ENCODE results near the gene CHMP2A. TPM values are rescaled to one million over a fixed set of nuclear protein-coding genes. Genes with fewer than 3 reads are reported as not detected.
"Not testable (repeated sequence)": the region's sequence is repeated elsewhere in the genome, so short reads cannot be mapped to it uniquely, and the experiment has no call there.

CHMP2A gene
- total RNA-seq, 1 donor from 2014 or later = 105 TPM

DNA sequence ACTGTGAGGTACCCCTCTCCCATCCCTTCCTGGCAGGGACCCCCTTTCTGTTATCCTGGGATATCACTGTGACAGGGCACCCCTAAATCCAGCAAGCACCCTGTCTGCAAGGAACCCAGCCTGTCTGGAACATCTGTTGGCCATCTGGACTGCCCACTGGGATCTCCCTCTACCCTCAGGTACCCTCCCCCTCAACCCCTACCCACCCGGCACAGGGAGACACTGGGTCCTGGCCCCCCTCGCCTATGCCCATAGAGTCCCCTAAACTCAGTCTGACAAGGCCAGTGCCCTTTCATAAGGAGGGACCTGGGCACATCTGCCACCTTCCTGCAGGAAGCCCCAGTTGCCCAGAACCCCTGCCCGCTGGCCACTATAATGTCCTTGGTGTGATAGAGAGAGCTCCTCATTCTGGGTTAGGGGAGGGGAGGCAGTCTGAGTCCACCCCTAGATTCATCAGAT, 40.3 kb downstream of the CHMP2A start:
- peak overlapping the region; percentile 91 for H3K27ac Mint-ChIP-seq
- no peak for DNase-seq (ENCODE audit: low spot score)

DNA sequence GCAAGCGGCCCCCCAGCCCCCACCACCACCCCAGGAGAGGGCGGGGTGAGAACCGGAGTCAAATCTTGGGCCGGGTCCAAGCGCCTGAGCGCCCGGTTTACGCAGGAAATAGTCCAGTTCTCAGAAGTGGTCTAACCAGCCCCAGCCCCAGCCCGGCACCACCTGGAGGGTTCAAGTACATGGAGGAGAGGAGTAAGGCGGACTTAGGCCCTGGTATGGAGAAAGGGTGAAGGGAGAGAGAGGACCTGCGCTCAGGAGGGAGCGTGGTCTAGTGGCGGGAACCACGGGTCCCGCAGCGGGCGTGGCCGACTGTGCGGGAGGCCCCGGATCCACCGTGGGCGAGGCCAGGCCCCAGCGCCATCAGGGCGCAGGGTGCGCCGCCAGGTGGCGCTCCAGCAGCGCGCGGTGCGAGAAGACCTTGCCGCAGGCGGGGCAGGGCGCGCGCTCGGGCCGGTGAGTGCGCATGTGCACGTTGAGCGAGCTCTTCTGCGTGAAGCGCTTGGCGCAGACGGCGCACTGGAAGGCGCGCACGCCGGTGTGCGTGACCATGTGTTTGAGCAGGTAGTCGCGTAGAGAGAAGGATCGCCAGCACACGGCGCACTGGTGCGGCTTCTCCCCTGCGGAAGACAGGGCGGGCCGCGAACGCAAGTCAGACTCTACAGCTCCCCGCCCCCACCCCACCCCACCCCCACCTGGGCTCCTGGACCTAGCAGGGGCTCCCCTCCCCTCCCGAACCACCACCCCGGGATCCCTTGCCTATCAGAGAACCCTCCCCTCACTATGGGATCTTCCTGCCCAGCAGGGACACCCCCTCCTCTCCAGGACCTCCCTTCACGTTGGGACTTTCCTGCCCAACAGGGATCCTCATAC, 41.0 kb downstream of the CHMP2A start:
- Mint-ChIP-seq H3K4me3 (ENCODE audit: low read depth) (peak overlapping the region; percentile 88), H3K9me3 (no peaks in the 10 kb centered on the region), H3K36me3 (ENCODE audit: low read depth) (peaks cover 41% of the 10 kb centered on the region), H3K4me1 (ENCODE audit: low read depth) (peaks cover 26% of the 10 kb centered on the region), H3K27ac (peak overlapping the region; percentile 91), H3K27me3 (ENCODE audit: low read depth) (no peaks in the 10 kb centered on the region)
- intact Hi-C loops (cut with micrococcal nuclease) = loop anchor here (1.0 kb wide), 3 partner anchors 15 to 113 kb away; partner anchors contain the start of gene UBE2M
- DNase-seq (ENCODE audit: low spot score) = peak; percentile 95

More for the DNA sequence above, 40.3 kb downstream of the CHMP2A start:
- Mint-ChIP-seq H3K4me3 (ENCODE audit: low read depth) (peak overlapping the region; percentile 88), H3K4me1 (ENCODE audit: low read depth) (peaks cover 28% of the 10 kb centered on the region), H3K9me3 (no peaks in the 10 kb centered on the region), H3K27me3 (ENCODE audit: low read depth) (no peaks in the 10 kb centered on the region), H3K36me3 (ENCODE audit: low read depth) (peaks cover 45% of the 10 kb centered on the region)
- intact Hi-C loops (cut with micrococcal nuclease) = loop anchor here (1.0 kb wide), 3 partner anchors 15 to 113 kb away; partner anchors contain the start of gene UBE2M

DNA sequence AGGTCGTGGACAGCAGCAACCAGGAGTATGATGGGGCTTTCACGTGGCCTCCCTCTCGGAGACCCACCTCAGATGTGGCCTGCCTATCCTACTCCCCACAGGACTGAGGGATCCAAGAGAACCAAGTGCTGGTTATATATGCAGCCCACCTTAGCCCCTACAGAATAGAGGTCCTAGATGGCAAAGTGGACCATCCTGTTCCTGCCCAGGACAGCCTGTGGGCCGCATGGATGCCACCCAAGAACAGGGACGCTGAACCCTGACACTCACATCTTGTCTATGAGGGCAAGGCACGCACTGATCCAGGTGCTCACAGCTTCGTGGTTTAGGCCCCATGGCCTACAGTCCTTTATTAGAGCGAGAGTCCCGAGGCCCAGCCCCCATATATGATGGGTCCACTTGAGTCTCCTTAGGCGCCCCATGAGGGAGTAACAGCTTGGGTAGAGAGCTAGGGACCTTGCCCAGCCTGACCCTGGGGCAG, 41.7 kb downstream of the CHMP2A start:
- Mint-ChIP-seq H3K4me1 (ENCODE audit: low read depth) (peaks cover 23% of the 10 kb centered on the region), H3K36me3 (ENCODE audit: low read depth) (peaks cover 38% of the 10 kb centered on the region), H3K27me3 (ENCODE audit: low read depth) (no peaks in the 10 kb centered on the region), H3K27ac (peak overlapping the region; percentile 84), H3K9me3 (no peaks in the 10 kb centered on the region), H3K4me3 (ENCODE audit: low read depth) (peak overlapping the region; percentile 88)
- DNase-seq (ENCODE audit: low spot score) = no peak
- intact Hi-C loops (cut with micrococcal nuclease) = no loop called here

DNA sequence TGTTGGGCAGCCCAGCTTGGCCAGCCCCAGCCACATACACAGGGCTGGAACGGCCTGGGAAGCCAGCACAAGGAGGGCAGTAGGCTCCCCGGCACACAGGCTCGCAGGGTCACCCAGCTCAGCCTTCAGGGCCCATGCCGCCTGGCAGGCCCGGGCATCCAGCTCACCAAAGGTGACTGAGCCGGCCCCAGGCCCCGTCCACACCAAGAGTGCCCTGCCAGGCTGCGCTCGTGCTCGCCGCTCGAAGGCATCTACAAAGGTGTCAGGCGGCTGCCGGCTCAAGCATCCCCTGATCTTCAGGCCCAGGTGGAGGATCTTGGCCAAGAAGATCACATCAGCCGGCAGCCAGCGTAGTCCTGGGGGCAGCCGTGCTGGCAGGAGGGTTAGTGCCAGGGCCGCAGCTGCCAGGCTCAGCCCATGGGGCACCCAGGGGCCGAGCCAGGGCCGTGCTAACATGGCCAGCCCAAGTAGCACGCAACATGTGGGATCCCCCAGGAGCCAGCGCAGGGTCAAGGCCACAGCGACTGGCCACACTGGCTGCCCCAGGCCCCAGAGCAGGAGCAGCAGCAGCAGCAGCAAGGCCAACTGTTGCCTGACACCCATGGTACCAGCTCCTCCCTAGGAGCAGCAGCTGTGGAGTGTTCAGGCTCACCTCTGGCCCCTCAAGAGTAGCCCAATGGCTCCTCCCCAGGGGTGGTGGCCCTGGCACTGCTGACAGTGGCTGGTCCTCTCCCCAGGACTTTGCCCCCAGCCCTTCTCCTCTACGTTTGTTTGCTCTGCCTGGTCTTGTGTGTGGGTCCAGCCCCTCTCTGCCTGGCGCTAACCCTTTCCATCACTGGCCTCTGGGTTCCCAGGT, 43.3 kb downstream of the CHMP2A start, which contains the start of gene SLC27A5:
TSS of gene SLC27A5 (minus strand) at position 640 of the 856 bp plus-strand sequence. CDS start at position 603, 37 bp downstream.
- no peak for DNase-seq (ENCODE audit: low spot score)
- Mint-ChIP-seq H3K9me3 (peaks cover 8% of the 10 kb centered on the region), H3K36me3 (ENCODE audit: low read depth) (peaks cover 33% of the 10 kb centered on the region), H3K4me3 (ENCODE audit: low read depth) (no peak within 1 kb of the TSS), H3K27me3 (ENCODE audit: low read depth) (no peaks in the 10 kb centered on the region), H3K4me1 (ENCODE audit: low read depth) (peaks cover 17% of the 10 kb centered on the region), H3K27ac (no peak within 1 kb of the TSS)
- intact Hi-C loops (cut with micrococcal nuclease) = no loop called here

DNA sequence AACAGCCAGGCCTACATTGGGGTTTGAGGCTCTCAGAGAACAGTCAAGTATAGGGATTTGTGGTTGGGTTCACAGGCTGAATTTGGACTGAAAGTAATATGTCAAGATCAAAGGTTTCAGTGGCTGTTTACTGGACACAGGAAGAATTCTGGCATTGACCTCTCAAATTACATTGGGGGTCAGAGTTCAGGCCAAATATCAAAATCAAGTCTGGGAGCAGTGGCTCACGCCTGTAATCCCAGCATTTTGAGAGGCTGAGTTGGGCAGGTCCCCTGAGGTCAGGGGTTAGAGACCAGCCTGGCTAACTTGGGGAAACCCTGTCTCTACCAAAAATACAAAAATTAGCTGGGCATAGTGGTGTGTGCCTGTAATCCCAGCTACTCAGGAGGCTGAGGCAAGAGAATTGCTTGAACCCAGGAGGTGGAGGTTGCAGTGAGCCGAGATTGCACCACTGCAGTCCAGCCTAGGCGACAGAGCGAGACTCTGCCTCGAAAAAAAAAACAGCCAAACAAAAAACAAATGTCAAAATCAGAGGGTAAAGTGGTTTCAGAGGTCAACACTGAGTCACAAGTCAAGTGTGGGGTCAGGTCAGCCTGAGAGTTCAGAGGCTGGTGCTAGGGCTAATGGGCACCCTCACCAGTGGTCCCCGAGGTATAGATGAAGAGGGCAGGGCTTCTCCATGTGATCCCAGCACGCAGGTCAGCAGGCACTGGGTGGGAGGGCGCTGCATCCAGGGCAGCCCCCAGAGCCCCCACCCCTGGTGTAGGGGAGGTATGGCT, 44.6 kb downstream of the CHMP2A start:
- H3K36me3 Mint-ChIP-seq (ENCODE audit: low read depth) = peaks cover 20% of the 10 kb centered on the region
- intact Hi-C loops (cut with micrococcal nuclease) = no loop called here
- peaks cover 8% of the 10 kb centered on the region for H3K9me3 Mint-ChIP-seq
- no peaks in the 10 kb centered on the region for H3K27me3 Mint-ChIP-seq (ENCODE audit: low read depth)
- H3K4me3 Mint-ChIP-seq (ENCODE audit: low read depth) = no peak overlapping the region
- H3K27ac Mint-ChIP-seq = no peak overlapping the region
- DNase-seq (ENCODE audit: low spot score) = no peak
- peaks cover 10% of the 10 kb centered on the region for H3K4me1 Mint-ChIP-seq (ENCODE audit: low read depth)

DNA sequence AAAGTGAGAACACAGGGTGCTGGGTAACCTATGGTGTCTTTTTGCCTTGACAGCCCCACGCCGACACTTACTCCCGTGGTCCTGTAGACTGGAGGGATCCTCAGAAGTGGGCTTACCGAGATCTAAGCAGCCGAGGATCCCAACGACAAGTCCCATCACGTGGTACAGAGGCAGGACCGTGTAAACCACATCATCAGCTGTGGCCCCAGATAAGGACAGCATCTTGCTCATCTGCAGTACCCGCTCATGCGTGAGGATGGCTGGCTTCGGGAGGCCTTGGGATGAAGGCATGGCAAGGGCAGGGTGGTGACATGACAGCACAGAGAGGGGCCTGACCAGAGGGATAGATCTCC, 45.2 kb downstream of the CHMP2A start:
- H3K9me3 Mint-ChIP-seq = peaks cover 8% of the 10 kb centered on the region
- H3K27ac Mint-ChIP-seq = no peak overlapping the region
- no peak for DNase-seq (ENCODE audit: low spot score)
- no peaks in the 10 kb centered on the region for H3K27me3 Mint-ChIP-seq (ENCODE audit: low read depth)
- peaks cover 8% of the 10 kb centered on the region for H3K4me1 Mint-ChIP-seq (ENCODE audit: low read depth)
- intact Hi-C loops (cut with micrococcal nuclease) = no loop called here
- H3K36me3 Mint-ChIP-seq (ENCODE audit: low read depth) = peaks cover 16% of the 10 kb centered on the region
- no peak overlapping the region for H3K4me3 Mint-ChIP-seq (ENCODE audit: low read depth)

DNA sequence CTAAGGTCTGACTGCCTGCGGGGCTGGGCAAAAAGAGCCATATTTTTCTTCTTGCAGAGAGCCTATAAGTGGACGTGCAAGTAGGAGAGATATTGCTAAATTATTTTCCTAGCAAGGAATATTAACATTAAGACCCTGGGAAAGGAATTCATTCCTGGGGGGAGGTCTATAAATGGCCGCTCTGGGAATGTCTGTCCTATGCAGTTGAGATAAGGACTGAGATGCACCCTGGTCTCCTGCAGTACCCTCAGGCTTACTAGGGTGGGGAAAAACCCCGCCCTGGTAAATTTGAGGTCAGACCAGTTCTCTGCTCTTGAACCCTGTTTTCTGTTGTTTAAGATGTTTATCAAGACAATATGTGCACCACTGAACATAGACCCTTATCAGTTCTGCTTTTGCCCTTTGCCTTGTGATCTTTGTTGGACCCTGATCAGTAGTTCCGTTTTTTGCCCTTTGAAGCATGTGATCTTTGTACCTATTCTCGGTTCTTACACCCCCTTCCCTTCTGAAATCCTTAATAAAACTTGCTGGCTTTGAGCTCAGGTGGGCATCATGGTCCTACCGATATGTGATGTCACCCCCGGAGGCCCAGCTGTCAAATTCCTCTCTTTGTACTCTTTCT, 47.2 kb downstream of the CHMP2A start:
- H3K27ac Mint-ChIP-seq; H3K9me3 Mint-ChIP-seq; DNase-seq (ENCODE audit: low spot score); H3K4me1 Mint-ChIP-seq (ENCODE audit: low read depth); H3K4me3 Mint-ChIP-seq (ENCODE audit: low read depth); intact Hi-C loops (cut with micrococcal nuclease); H3K27me3 Mint-ChIP-seq (ENCODE audit: low read depth); H3K36me3 Mint-ChIP-seq (ENCODE audit: low read depth): not testable (repeated sequence)

Other genes with a start within 250 kb of the CHMP2A start
- gene ERVK3-1, start 249.7 kb downstream of the CHMP2A start, total RNA-seq = 64.2 and 65.0 TPM in 2 replicates
- gene ZSCAN22, start 228.1 kb downstream of the CHMP2A start, total RNA-seq = 4.6 and 4.9 TPM in 2 replicates
- 11.8 and 13.3 TPM in 2 replicates for gene A1BG, start 201.6 kb downstream of the CHMP2A start, total RNA-seq
- gene ZNF497, start 192.4 kb downstream of the CHMP2A start, total RNA-seq = 0.76 and 2.2 TPM in 2 replicates
- gene ZNF837, start 174.1 kb downstream of the CHMP2A start, total RNA-seq = 1.1 and 1.5 TPM in 2 replicates
- 1,217 and 1,244 TPM in 2 replicates for gene RPS5, start 167.8 kb downstream of the CHMP2A start, total RNA-seq
- 0.57 and 0.91 TPM in 2 replicates for gene RNF225, start 159.4 kb downstream of the CHMP2A start, total RNA-seq
- gene ZNF584, start 146.5 kb downstream of the CHMP2A start, total RNA-seq = 11.2 and 12.2 TPM in 2 replicates
- gene ZNF132, start 115.0 kb downstream of the CHMP2A start, total RNA-seq = 3.2 and 3.4 TPM in 2 replicates
- gene ZNF324B, start 103.5 kb downstream of the CHMP2A start, total RNA-seq = 9.6 and 11.3 TPM in 2 replicates
- gene ZNF324, start 88.0 kb downstream of the CHMP2A start, total RNA-seq = 11.6 and 12.3 TPM in 2 replicates
- gene ZNF446, start 78.8 kb downstream of the CHMP2A start, total RNA-seq = 6.6 and 6.9 TPM in 2 replicates
- gene SLC27A5, start 43.1 kb downstream of the CHMP2A start, total RNA-seq = 23.0 and 23.5 TPM in 2 replicates
- gene ZBTB45, start 35.3 kb downstream of the CHMP2A start, total RNA-seq = 16.6 and 17.7 TPM in 2 replicates
- 658 and 662 TPM in 2 replicates for gene TRIM28, start 11.0 kb downstream of the CHMP2A start, total RNA-seq
- gene UBE2M, start 3.5 kb upstream of the CHMP2A start, total RNA-seq = 133 and 142 TPM in 2 replicates
- 18.8 and 19.0 TPM in 2 replicates for gene MZF1, start 18.2 kb upstream of the CHMP2A start, total RNA-seq